GM18498 (cell line): ENCODE results near the gene CCNJL.

Experiments used
- ATAC-seq: cut with Tn5 transposase; IDR thresholded peaks from one replicate; pipeline ENCODE4 v1.9.1; 2021; ENCODE audit warnings: mild to moderate bottlenecking, moderate library complexity; ENCODE audit not compliant: unreplicated experiment

CCNJL gene

GRCh38 chr5:160293901-160294561, 18.3 kb downstream of the CCNJL start:
- no peak for ATAC-seq

- no peak for ATAC-seq
Observed at GRCh38 chr5:160293386-160293785, 19.0 kb downstream of the CCNJL start.

GRCh38 chr5:160291467-160291866, 20.9 kb downstream of the CCNJL start:
- ATAC-seq = no peak

- no peak for ATAC-seq
Observed at GRCh38 chr5:160290751-160291150, 21.6 kb downstream of the CCNJL start.

DNA sequence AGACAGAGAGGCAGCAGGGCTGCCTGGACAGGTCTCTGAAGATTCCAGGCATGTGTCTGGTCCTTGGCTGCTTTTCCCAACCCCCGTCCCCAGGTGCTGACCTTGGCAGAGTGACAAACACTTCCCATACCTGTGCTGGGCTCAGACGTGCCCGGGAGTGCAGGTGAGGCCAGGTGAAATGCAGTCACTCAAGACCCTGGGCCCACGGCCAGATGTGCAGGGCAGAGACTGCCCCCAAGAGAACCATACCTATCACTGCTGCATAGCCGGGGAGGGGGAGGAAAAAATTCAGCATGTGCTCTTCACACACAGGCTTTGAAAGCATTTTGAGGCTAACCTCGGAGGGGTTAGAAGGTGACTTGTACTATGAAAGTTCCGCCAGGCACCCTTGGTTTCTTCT, 22.6 kb downstream of the CCNJL start:
- ATAC-seq = no peak

GRCh38 chr5:160289356-160289651, 23.1 kb downstream of the CCNJL start:
- no peak for ATAC-seq

- no peak for ATAC-seq
Observed at GRCh38 chr5:160287378-160288051, 24.8 kb downstream of the CCNJL start.

DNA sequence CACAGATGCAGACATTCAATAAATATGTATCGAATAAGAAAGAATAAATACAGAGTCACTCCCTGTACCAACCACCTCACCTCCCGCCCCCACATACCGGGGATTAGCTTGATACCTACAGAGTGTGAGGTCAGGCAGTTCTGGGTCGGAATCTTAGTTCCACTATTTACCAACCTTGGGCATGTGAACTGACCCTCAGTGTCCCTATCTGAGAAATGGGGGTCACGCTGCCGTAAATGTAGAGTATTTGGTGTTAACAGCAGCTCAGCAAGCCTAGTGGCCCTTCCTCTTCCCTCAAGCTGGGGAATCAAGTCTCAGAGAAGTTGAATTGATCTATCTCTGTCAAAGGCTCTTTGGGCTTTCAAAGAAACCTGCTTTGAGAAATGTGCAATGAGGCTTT, 25.4 kb downstream of the CCNJL start:
- no peak for ATAC-seq

- no peak for ATAC-seq
Observed at GRCh38 chr5:160285316-160285715, 27.0 kb downstream of the CCNJL start.

- no peak for ATAC-seq
Observed at GRCh38 chr5:160284291-160284873, 28.0 kb downstream of the CCNJL start.

- ATAC-seq = no peak
Observed at GRCh38 chr5:160281275-160281674, 31.1 kb downstream of the CCNJL start.

DNA sequence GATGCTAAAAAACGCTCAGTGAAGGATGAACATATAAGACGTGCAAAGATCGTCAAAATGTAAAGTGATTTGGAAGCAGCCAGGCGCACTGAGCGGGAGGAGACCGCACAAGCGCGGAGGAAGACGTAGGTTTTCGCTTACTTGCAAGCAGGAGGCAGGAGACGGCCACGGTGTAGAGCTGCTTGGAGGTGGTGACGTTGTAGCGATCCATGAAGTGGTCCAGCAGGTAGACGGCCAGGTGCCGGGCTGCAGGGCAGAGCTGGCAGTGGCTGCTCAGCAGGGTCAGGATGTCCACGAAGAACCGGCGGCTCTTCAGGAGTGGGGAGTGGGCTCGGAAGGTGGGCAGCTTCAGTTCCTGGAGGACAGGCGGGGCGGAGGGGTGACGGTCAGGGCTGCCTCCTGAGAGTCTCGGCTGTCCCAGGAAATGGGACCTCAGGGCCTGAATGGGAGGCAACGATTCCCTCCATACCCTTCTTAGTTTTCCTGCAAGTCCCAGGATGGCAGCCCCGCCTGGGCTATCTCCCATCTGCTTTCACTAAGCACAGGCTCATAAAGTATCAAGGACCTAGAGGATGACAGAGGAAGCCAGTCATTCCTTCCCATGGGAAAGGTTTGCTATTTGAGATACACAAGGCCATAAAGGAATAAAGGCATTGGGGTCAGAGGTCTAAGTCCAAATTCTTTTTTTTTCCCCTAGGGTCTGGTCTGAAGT, 31.8 kb downstream of the CCNJL start:
- no peak for ATAC-seq

DNA sequence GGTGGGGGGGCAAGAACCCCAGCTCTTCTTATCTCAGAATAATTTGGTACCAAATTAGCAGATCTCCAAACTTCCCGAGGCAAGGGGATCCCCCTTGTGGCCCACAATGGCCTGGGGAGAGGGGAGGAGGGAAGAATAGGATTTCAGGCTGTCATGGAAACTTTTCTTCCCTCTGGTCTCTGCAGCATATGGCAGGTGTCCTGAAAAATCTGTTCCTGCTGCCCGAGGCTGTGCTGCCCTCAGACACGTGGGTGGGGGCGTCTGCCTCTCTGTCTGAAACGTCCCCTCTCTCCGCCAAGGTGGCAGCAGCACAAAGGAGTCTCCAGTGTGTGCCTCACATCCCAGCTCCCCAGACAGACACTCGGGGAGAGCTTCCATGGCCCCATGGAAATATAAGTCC, 34.0 kb downstream of the CCNJL start:
- ATAC-seq = no peak

GRCh38 chr5:160274483-160274931, 37.9 kb downstream of the CCNJL start:
- no peak for ATAC-seq

- no peak for ATAC-seq
Observed at GRCh38 chr5:160272889-160273288, 39.5 kb downstream of the CCNJL start.

- ATAC-seq = no peak
Observed at GRCh38 chr5:160272264-160272663, 40.1 kb downstream of the CCNJL start.

GRCh38 chr5:160271836-160272235, 40.5 kb downstream of the CCNJL start:
- no peak for ATAC-seq

- peak; percentile 52 for ATAC-seq
Observed at GRCh38 chr5:160271396-160271795, 41.0 kb downstream of the CCNJL start.

DNA sequence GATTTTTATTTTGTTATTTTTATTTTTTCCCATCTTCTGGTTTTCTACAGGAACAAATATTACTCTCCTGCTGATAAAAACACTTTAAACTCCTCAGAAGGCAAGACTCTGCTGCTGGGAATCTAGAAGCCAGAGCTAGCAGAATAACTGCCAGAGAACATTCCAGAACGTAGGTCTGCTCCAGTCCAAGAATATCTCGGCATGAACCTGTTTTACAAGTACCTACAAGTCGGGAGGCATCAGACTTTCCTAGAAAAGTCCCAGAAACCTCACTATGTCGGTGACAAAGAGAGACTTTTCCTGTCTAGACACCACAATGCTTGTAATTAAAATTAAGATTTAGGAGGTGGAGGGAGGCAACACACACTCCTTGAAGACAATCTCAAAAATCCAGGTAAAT, 41.7 kb downstream of the CCNJL start:
- no peak for ATAC-seq

GRCh38 chr5:160269017-160269416, 43.3 kb downstream of the CCNJL start:
- ATAC-seq = no peak

DNA sequence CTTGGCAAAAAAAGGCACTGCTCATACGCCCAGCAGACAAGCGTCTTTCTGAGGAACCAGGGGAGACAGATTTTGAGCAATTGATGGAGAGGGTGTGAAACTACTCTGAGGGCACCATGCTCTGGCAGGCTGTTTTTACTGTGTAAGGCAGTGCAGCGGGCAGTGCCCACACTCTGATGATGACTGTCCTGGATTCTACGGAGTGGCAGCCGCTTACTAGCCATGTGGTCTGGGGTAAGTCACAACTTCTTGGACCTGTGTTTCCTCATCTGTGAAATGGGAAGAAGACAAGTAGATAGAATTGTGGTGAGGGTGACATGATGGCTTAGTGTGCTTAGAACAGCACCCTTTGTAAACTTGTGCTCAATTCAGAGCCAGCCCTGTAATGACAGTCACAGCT, 44.2 kb downstream of the CCNJL start:
- no peak for ATAC-seq
